ENCODE measurements around the gene SZT2.

- TF ChIP-seq CTCF (IDR thresholded peaks at IDR 0.05; ENCODE audit: borderline replicate concordance, extremely low read depth, low read length, poor library complexity, severe bottlenecking) (no peak), EZH2 (IDR thresholded peaks at IDR 0.05; ENCODE audit: borderline replicate concordance, low read depth, low read length, severe bottlenecking) (no peak)
Observed at GRCh38 chr1:43370564-43370963, 19.1 kb upstream of the SZT2 start.
